Measurements from ENCODE around the gene SPPL2B. TPM values are rescaled to one million over a fixed set of nuclear protein-coding genes. Genes with fewer than 3 reads are reported as not detected.

SPPL2B gene
- total RNA-seq, 1 donor from 2014 or later, result 77.0 TPM

DNA sequence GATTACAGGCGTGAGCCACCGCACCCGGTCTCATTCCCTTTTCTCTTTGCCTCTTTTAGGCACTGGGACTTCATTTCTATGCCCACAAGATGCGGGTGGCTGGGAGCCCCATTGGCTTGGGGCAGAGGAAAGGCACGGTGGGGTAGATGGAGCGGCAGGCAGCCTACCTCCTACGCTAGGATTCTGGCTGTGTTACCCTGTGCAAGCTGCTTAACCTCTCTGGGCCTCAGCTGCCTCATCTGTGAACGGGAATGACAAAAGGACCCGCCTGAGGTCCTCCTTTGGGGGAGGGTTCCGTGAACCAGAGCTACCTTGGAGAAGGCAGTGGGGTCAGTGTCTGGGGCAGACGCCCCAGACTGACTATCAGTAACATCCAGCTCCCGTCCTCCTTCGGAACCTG lies 11.2 kb upstream of the SPPL2B start:
- DNase-seq (ENCODE audit: extremely low spot score, unreplicated experiment), result no peak
- no peaks in the 10 kb centered on the region for H3K27me3 Mint-ChIP-seq (ENCODE audit: unreplicated experiment)
- TF ChIP-seq, protein P1, sequence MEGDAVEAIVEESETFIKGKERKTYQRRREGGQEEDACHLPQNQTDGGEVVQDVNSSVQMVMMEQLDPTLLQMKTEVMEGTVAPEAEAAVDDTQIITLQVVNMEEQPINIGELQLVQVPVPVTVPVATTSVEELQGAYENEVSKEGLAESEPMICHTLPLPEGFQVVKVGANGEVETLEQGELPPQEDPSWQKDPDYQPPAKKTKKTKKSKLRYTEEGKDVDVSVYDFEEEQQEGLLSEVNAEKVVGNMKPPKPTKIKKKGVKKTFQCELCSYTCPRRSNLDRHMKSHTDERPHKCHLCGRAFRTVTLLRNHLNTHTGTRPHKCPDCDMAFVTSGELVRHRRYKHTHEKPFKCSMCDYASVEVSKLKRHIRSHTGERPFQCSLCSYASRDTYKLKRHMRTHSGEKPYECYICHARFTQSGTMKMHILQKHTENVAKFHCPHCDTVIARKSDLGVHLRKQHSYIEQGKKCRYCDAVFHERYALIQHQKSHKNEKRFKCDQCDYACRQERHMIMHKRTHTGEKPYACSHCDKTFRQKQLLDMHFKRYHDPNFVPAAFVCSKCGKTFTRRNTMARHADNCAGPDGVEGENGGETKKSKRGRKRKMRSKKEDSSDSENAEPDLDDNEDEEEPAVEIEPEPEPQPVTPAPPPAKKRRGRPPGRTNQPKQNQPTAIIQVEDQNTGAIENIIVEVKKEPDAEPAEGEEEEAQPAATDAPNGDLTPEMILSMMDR (IDR thresholded peaks at IDR 0.05), result no peak
- H3K4me1 Mint-ChIP-seq (ENCODE audit: unreplicated experiment), result peaks cover 28% of the 10 kb centered on the region
- H3K4me3 Mint-ChIP-seq (ENCODE audit: unreplicated experiment), result peak overlapping the region; percentile 14
- peak overlapping the region; percentile 67 for H3K27ac Mint-ChIP-seq (ENCODE audit: unreplicated experiment)
- H3K36me3 Mint-ChIP-seq (ENCODE audit: unreplicated experiment), result no peaks in the 10 kb centered on the region
- peaks cover 9% of the 10 kb centered on the region for H3K9me3 Mint-ChIP-seq (ENCODE audit: unreplicated experiment)

DNA sequence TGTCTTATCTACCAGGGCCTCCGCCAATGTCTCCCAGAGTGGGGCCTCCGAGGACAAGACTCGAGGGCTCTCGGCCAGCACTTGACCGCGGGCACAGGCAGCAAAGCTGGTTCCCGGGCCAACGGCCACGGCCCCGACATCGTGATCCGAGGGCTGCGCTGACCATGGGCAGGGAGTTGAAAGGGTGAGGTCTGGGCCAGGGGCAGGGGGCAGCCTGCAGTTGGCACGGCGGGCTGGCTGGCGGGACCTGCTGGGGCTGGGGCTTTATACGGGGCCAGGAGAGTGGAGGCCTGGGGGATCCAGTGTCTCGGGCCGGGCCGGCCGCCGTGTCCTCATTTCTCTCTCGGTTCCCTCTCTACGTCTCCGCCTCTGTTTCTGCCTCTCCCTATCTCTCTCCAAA lies 10.7 kb upstream of the SPPL2B start:
- Mint-ChIP-seq H3K27ac (ENCODE audit: unreplicated experiment) (peak overlapping the region; percentile 60), H3K9me3 (ENCODE audit: unreplicated experiment) (peaks cover 9% of the 10 kb centered on the region), H3K4me3 (ENCODE audit: unreplicated experiment) (no peak overlapping the region), H3K36me3 (ENCODE audit: unreplicated experiment) (no peaks in the 10 kb centered on the region), H3K4me1 (ENCODE audit: unreplicated experiment) (peaks cover 28% of the 10 kb centered on the region), H3K27me3 (ENCODE audit: unreplicated experiment) (no peaks in the 10 kb centered on the region)
- TF ChIP-seq, protein P1 (IDR thresholded peaks at IDR 0.05), result no peak
- no peak for DNase-seq (ENCODE audit: extremely low spot score, unreplicated experiment)

- Mint-ChIP-seq H3K27me3 (ENCODE audit: unreplicated experiment) (no peaks in the 10 kb centered on the region), H3K4me1 (ENCODE audit: unreplicated experiment) (peaks cover 28% of the 10 kb centered on the region), H3K36me3 (ENCODE audit: unreplicated experiment) (no peaks in the 10 kb centered on the region), H3K9me3 (ENCODE audit: unreplicated experiment) (peaks cover 9% of the 10 kb centered on the region), H3K27ac (ENCODE audit: unreplicated experiment) (no peak overlapping the region), H3K4me3 (ENCODE audit: unreplicated experiment) (no peak overlapping the region)
- TF ChIP-seq, protein P1 (IDR thresholded peaks at IDR 0.05), result no peak
- no peak for DNase-seq (ENCODE audit: extremely low spot score, unreplicated experiment)
Measured at GRCh38 chr19:2318923-2319322, 9.6 kb upstream of the SPPL2B start.

- peaks cover 5% of the 10 kb centered on the region for H3K36me3 Mint-ChIP-seq (ENCODE audit: unreplicated experiment)
- no peak overlapping the region for H3K27ac Mint-ChIP-seq (ENCODE audit: unreplicated experiment)
- peak; percentile 85 for DNase-seq (ENCODE audit: extremely low spot score, unreplicated experiment)
- peaks cover 31% of the 10 kb centered on the region for H3K4me1 Mint-ChIP-seq (ENCODE audit: unreplicated experiment)
- no peak overlapping the region for H3K4me3 Mint-ChIP-seq (ENCODE audit: unreplicated experiment)
- TF ChIP-seq, protein P1 (IDR thresholded peaks at IDR 0.05), result no peak
- H3K27me3 Mint-ChIP-seq (ENCODE audit: unreplicated experiment), result no peaks in the 10 kb centered on the region
- peaks cover 8% of the 10 kb centered on the region for H3K9me3 Mint-ChIP-seq (ENCODE audit: unreplicated experiment)
Measured at GRCh38 chr19:2319551-2319950, 8.9 kb upstream of the SPPL2B start.

- TF ChIP-seq, protein P1 (IDR thresholded peaks at IDR 0.05), result no peak
- DNase-seq (ENCODE audit: extremely low spot score, unreplicated experiment), result no peak
- peaks cover 31% of the 10 kb centered on the region for H3K4me1 Mint-ChIP-seq (ENCODE audit: unreplicated experiment)
- H3K27ac Mint-ChIP-seq (ENCODE audit: unreplicated experiment), result no peak overlapping the region
- H3K4me3 Mint-ChIP-seq (ENCODE audit: unreplicated experiment), result no peak overlapping the region
- H3K27me3 Mint-ChIP-seq (ENCODE audit: unreplicated experiment), result no peaks in the 10 kb centered on the region
- H3K36me3 Mint-ChIP-seq (ENCODE audit: unreplicated experiment), result peaks cover 6% of the 10 kb centered on the region
- peaks cover 3% of the 10 kb centered on the region for H3K9me3 Mint-ChIP-seq (ENCODE audit: unreplicated experiment)
Measured at GRCh38 chr19:2320049-2320448, 8.4 kb upstream of the SPPL2B start.

All from osteocyte (in vitro differentiated cells).